Calu3 (cell line): ENCODE data around the gene SH3RF2. TPM values are rescaled to one million over a fixed set of nuclear protein-coding genes. Genes with fewer than 3 reads are reported as not detected.

Experiments
- BruUV-seq: library from RNA; stranded (reverse); fragments of 400-500 nt; replicated peaks from 2 replicates; lab custom pipeline; 2021; lab: Mats Ljungman, UMichigan
- CTCF ChIA-PET: fragments of 300-600 bp; sonication (Branson Sonifier 250); formaldehyde crosslinking; loops from one replicate; lab custom pipeline; 2022; ENCODE audit warnings: antibody characterized with exemption; lab: Charles Lee
- DNase-seq: peaks from one replicate; pipeline ENCODE4 v3.0.0; 2022
- H3K27ac Mint-ChIP-seq: one replicate; pipeline ENCODE4 v1.8.0; 2022; ENCODE audit warnings: mixed read lengths; ENCODE audit not compliant: unreplicated experiment
- H3K27me3 Mint-ChIP-seq: one replicate; pipeline ENCODE4 v1.8.0; 2022; ENCODE audit warnings: mixed read lengths; ENCODE audit not compliant: unreplicated experiment
- H3K36me3 Mint-ChIP-seq: one replicate; pipeline ENCODE4 v1.8.0; 2022; ENCODE audit warnings: mild to moderate bottlenecking, moderate library complexity, mixed read lengths; ENCODE audit not compliant: insufficient read depth, unreplicated experiment
- H3K4me1 Mint-ChIP-seq: one replicate; pipeline ENCODE4 v1.8.0; 2022; ENCODE audit warnings: mild to moderate bottlenecking, low read depth, mixed read lengths; ENCODE audit not compliant: unreplicated experiment
- H3K4me3 Mint-ChIP-seq: one replicate; pipeline ENCODE4 v1.8.0; 2022; ENCODE audit warnings: mild to moderate bottlenecking, low read depth, moderate library complexity, mixed read lengths; ENCODE audit not compliant: unreplicated experiment
- H3K9me3 Mint-ChIP-seq: one replicate; pipeline ENCODE4 v1.8.0; 2022; ENCODE audit warnings: low read depth, mixed read lengths; ENCODE audit not compliant: unreplicated experiment
- CTCF ChIP-seq: fragments of 200-600 bp; IDR thresholded peaks from one replicate; pipeline ENCODE4 v1.8.0; 2022; ENCODE audit warnings: antibody characterized with exemption; ENCODE audit not compliant: unreplicated experiment
- intact Hi-C: fragments of 100-400 bp; cut with micrococcal nuclease; formaldehyde crosslinking; loops from one replicate; pipeline ENCODE4 v1.10.0; 2022; ENCODE audit not compliant: unreplicated experiment
- total RNA-seq: library from RNA; stranded (reverse); gene quantifications from 2 replicates; pipeline ENCODE4 v1.2.3, GENCODE V29; 2022

SH3RF2 gene
- total RNA-seq, 1 experiment from 2014 or later: 21.9 TPM

GRCh38 chr5:145981589-145982571, 45.5 kb downstream of the SH3RF2 start:
- intact Hi-C loops: loop anchor here (1.0 to 5.0 kb wide), 5 partner anchors 73 to 1812 kb away; partner anchors contain the start of genes KCTD16, LARS1, PRELID2 and YIPF5
- H3K27me3 Mint-ChIP-seq: no peaks in the 10 kb centered on the region
- peak overlapping the region; percentile 50 for H3K27ac Mint-ChIP-seq
- peaks cover 73% of the 10 kb centered on the region for H3K4me1 Mint-ChIP-seq
- no peak for TF ChIP-seq CTCF
- peak; percentile 68 for DNase-seq
- no peaks in the 10 kb centered on the region for H3K9me3 Mint-ChIP-seq
- H3K36me3 Mint-ChIP-seq: peaks cover 7% of the 10 kb centered on the region
- BruUV-seq: no TSS peak
- H3K4me3 Mint-ChIP-seq: peak overlapping the region; percentile 9
- CTCF ChIA-PET: interaction anchor here (1.0 to 2.5 kb wide), 7 partner anchors 35 to 170 kb away, joined by 3 to 9 read pairs (median 5); no protein-coding TSS in a partner anchor

GRCh38 chr5:145982572-145983318, 46.4 kb downstream of the SH3RF2 start:
- H3K36me3 Mint-ChIP-seq: peaks cover 4% of the 10 kb centered on the region
- H3K27me3 Mint-ChIP-seq: no peaks in the 10 kb centered on the region
- CTCF ChIA-PET: interaction anchor here (0.9 to 2.5 kb wide), 3 partner anchors 36 to 59 kb away, joined by 5 to 9 read pairs (median 6); no protein-coding TSS in a partner anchor
- H3K27ac Mint-ChIP-seq: peak overlapping the region; percentile 50
- H3K4me3 Mint-ChIP-seq: peak overlapping the region; percentile 9
- intact Hi-C loops: loop anchor here (1.0 to 5.0 kb wide), 3 partner anchors 125 to 1812 kb away; partner anchors contain the start of genes KCTD16, PRELID2 and YIPF5
- BruUV-seq: no TSS peak
- TF ChIP-seq CTCF: no peak
- H3K9me3 Mint-ChIP-seq: no peaks in the 10 kb centered on the region
- no peak for DNase-seq
- peaks cover 68% of the 10 kb centered on the region for H3K4me1 Mint-ChIP-seq

DNA sequence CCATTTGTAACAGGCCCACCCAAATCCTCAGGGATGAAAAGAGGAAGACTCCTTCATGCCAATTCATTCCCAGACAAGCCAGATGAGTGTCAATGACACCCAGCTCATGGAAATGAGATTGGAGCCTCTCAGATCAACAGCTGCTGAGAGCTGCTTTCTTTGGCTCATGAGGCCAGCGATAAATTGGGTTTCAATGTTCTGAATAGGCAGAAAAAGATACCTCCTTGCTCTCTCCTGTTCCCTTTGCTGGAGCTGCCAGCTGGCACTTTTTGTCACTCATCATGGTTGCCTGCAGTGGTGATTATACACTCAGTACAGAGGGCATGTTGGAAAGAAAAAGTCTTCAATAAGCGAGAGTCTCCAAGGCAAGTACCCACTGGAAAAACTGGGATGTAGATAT, 47.1 kb downstream of the SH3RF2 start:
- Mint-ChIP-seq H3K27me3 (no peaks in the 10 kb centered on the region), H3K4me1 (peaks cover 61% of the 10 kb centered on the region), H3K9me3 (no peaks in the 10 kb centered on the region), H3K4me3 (no peak overlapping the region), H3K36me3 (no peaks in the 10 kb centered on the region), H3K27ac (no peak overlapping the region)
- no TSS peak for BruUV-seq
- no peak for TF ChIP-seq CTCF
- intact Hi-C loops: loop anchor here (2.0 to 5.0 kb wide), 2 partner anchors 126 to 149 kb away; partner anchors contain the start of gene PRELID2
- no peak for DNase-seq
- CTCF ChIA-PET: interaction anchor here (0.9 kb wide), 1 partner anchor 46 kb away, joined by 5 read pairs; no protein-coding TSS in a partner anchor

- no peaks in the 10 kb centered on the region for H3K36me3 Mint-ChIP-seq
These were observed 47.7 kb downstream of the SH3RF2 start for GRCh38 chr5:145984072-145984471.

More at GRCh38 chr5:145984072-145984471, 47.7 kb downstream of the SH3RF2 start:
- DNase-seq: no peak
- no peak for TF ChIP-seq CTCF
- Mint-ChIP-seq H3K9me3 (no peaks in the 10 kb centered on the region), H3K4me1 (peaks cover 55% of the 10 kb centered on the region), H3K27ac (peak overlapping the region; percentile 15), H3K4me3 (no peak overlapping the region), H3K27me3 (no peaks in the 10 kb centered on the region)
- BruUV-seq: no TSS peak
- CTCF ChIA-PET: no interaction called here
- intact Hi-C loops: loop anchor here (5.0 kb wide), 1 partner anchor 127 kb away; no protein-coding TSS in a partner anchor
